Astrocyte (in vitro differentiated cells and primary cell): ENCODE data around the gene SPINK5.

Source experiments
- CTCF ChIP-seq: IDR thresholded peaks from 2 replicates; pipeline ENCODE4 v1.5.1; 2011; ENCODE audit warnings: low read depth, mild to moderate bottlenecking, inconsistent platforms, low read length, moderate library complexity; ENCODE audit not compliant: insufficient read depth
- EZH2 ChIP-seq: IDR thresholded peaks from 2 replicates; pipeline ENCODE4 v1.6.1; 2012; ENCODE audit warnings: mild to moderate bottlenecking, low read length, inconsistent platforms; ENCODE audit not compliant: insufficient read depth

GRCh38 chr5:148145916-148146315 is 82.1 kb downstream of the SPINK5 start:
- TF ChIP-seq CTCF = no peak
- no peak for TF ChIP-seq EZH2
